HG03196 (cell line): ENCODE data around the gene KRTAP3-2.
"Not testable (repeated sequence)": the region's sequence is repeated elsewhere in the genome, so short reads cannot be mapped to it uniquely, and the experiment has no call there.

Experiments used
- ATAC-seq: cut with Tn5 transposase; IDR thresholded peaks from one replicate; pipeline ENCODE4 v1.9.1; 2021; ENCODE audit not compliant: unreplicated experiment

The KRTAP3-2 gene

DNA sequence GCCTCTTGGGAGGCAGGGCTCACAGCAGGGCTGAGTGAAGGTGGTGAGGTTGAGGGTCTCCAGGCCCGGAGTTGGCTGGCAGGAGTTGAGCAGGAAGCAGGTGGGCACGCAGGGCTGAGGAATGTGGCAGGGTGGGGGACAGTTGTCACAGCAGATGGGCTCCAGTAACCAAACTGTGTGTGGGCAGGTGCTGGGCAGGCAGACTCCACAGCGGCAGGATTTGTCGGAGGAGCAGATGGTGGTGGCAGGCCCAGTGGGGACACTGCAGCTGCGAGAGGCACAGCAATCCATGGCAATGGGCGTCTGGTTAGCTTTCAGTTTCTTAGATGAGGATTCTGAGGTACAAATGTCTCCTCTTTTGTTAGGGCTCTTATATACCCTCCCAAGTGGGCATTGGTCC is at the start of gene KRTAP3-2:
KRTAP3-2 (minus strand) TSS at position 344 of the 400 bp plus-strand sequence; CDS start at position 291, 53 bp downstream.
- ATAC-seq: not testable (repeated sequence)

DNA sequence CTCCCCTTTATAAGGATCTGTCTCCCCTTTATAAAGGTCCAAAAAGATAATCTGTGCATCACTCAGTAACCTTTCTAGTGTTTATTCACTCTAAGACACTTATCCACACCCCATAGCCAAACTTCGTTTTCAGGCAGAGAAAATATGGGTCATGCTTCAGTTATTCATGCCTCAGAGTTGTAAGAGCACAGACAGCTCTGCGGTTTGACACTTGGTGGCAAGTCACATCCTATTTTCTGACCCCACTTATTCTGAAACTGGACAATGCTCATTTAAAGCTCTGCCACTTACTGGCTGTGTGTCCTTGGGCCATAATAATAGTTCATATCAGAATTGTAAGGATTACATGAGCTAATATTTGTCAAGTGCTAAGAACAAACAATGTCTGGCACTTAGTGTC is 49.4 kb upstream of the KRTAP3-2 start:
- no peak for ATAC-seq

DNA sequence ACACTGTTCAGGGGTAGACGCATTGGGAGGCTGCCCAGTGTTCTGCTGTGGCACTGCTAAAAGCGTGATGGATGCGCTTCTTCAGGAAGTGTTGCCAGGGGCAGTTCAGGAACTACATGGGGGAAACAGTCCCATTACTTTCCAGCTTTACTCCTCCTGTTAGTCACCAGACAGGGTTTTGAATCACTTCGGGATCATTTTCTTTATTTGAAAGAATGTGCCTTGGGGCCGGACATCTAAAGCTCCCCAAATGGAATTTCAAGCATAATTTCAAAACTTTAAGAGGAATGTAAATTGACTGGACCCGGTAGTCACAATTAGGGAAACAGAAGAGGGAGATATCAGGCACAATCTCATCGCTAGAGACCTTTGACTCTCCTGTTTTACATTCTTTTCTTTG is 48.7 kb upstream of the KRTAP3-2 start:
- no peak for ATAC-seq

DNA sequence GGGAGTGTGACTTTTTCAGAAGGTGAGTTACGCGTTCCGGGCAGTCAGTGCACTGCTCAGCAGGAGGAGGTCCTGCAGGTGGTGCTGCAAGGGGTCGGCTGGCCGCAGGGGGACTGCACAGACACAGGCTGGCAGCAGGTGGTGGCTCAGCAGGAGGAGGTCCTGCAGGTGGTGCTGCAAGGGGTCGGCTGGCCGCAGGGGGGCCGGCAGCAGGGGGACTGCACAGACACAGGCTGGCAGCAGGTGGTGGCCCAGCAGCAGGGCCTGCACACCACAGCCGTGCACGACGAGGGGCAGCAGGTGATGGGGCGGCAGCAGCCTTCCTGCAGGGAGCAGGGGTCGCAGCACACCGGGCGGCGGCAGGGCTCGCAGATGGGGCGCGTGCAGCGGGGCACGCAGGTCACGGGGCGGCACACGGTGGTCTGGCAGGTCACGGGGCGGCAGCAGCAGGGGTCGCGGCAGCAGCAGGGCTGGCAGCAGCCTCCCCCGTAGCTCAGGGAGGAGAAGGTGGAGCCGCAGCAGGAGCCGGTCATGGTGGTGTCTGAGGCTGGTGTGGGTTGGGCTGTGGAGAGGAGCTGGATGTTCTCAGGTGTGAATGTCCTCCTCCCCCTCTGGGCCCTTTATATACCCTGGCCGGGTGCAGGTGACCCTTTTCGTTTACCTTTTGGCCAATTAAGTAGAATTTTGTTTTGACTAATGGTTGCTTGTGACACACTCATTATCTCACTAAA is 47.2 kb upstream of the KRTAP3-2 start, which contains the start of gene KRTAP2-1:
KRTAP2-1 (minus strand) TSS at position 582 of the 731 bp plus-strand sequence; CDS start at position 533, 49 bp downstream.
- not testable (repeated sequence) for ATAC-seq

DNA sequence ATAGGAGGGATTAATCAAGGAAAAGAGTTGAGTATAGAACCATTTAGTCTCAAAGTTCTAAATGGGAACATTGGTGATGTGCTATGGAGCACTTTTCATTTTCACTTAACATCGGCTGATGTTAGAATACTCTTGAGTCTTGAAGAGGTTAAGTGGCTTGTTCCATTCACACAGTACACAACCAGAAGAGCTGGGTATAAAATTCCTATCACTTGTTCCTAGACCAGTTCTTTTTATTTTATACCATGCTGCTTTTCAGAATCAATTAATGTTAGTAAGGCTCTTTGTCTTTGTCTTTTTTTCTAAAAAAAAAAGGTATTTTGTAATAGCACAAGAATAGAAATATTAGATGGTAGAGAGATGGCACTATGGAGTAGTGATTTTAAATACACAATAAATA is 43.2 kb upstream of the KRTAP3-2 start:
- ATAC-seq: no peak

DNA sequence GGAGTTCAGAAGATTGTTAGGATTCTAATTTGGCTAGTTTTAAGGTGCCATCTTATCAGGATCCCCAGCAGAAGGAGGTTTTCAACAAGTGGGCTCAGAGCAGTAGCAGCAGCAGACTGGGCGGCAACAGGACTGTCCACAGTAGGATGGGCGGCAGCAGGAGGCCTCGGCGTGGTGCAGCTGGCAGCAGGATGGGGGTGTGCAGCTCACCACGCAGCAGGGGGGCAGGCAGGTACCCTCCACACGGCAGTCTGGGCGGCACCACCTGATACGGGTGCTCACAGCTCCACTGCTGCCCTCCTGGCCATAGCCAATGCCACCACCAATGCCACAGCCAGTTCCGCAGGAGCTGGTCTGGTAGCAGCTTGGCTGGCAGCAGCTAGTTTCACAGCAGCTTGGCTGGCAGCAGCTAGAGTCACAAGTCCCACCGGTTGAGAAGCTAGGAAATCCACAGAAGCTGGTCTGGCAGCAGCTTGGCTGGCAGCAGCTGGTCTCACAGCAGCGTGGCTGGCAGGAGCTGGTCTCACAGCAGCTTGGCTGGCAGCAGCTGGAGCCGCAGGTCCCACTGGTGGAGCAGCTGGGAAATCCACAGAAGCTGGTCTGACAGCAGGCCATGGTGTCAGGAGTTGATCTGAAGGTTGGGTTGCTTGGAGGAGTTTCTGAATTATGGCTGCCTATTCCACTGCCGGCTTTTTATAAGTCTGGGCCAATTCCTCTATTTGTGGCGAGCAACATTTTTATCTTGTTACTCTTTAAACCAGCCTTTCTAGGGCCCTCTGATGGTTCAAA is 41.3 kb upstream of the KRTAP3-2 start, which contains the start of gene KRTAP1-1:
KRTAP1-1 (minus strand) TSS at position 668 of the 789 bp plus-strand sequence; CDS start at position 615, 53 bp downstream.
- ATAC-seq: not testable (repeated sequence)

DNA sequence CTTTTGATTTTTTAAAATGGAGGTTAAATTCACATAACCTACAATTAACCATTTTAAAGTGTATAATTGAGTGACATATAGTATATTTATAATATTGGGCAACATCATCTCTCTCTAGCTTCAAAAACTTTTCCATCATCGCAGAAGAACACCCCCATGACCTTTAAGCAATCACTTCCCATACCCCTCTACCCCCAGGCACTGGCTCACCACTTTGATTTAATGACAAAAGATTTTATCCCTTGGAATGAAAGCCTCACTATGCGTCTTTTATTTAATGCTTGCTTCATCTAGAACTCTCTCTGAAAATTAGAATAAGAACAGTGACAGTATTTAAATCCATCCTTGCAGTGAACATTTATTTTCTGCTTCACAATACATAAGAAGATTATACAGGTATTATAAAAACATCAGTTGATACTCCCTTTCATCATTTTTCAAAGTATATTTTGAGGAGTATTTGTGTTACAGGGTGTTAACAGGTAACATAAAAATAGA is 38.2 kb upstream of the KRTAP3-2 start:
- no peak for ATAC-seq

DNA sequence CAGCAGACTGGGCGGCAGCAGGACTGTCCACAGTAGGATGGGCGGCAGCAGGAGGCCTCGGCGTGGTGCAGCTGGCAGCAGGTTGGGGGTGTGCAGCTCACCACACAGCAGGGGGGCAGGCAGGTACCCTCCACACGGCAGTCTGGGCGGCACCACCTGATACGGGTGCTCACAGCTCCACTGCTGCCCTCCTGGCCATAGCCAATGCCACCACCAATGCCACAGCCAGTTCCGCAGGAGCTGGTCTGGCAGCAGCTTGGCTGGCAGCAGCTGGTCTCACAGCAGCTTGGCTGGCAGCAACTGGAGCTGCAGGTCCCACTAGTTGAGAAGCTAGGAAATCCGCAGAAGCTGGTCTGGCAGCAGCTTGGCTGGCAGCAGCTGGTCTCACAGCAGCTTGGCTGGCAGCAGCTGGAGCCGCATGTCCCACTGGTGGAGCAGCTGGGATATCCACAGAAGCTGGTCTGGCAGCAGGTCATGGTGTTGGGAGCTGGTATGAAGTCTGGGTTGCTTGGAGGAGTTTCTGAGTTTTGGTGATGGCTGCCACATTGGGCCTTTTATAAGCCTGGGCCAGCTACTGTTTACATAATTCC is 34.7 kb upstream of the KRTAP3-2 start, which contains the start of gene KRTAP1-3:
KRTAP1-3 (minus strand) TSS at position 529 of the 590 bp plus-strand sequence; CDS start at position 476, 53 bp downstream.
- ATAC-seq: not testable (repeated sequence)

DNA sequence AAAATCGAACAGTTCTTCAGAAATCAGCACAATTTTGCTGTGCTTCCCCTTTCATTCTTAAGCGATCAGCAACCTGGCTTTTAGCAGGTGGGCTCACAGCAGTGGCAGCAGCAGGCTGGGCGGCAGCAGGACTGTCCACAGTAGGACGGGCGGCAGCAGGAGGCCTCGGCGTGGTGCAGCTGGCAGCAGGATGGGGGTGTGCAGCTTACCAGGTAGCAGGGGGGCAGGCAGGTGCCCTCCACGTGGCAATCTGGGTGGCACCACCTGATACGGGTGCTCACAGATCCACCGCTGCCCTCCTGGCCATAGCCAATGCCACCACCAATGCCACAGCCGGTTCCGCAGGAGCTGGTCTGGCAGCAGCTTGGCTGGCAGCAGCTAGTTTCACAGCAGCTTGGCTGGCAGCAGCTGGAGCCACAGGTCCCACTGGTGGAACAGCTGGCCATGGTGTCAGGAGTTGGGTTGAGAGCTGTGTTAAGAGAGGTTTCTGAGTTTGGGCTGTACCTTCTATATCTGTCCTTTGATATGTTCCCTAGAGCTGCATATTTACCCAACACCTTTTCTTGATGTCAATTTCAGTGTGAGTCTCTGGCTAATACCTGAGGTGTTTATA is 30.0 kb upstream of the KRTAP3-2 start, which contains the start of gene KRTAP1-4:
KRTAP1-4 (minus strand) TSS at position 563 of the 613 bp plus-strand sequence; CDS start at position 446, 117 bp downstream.
- no peak for ATAC-seq

DNA sequence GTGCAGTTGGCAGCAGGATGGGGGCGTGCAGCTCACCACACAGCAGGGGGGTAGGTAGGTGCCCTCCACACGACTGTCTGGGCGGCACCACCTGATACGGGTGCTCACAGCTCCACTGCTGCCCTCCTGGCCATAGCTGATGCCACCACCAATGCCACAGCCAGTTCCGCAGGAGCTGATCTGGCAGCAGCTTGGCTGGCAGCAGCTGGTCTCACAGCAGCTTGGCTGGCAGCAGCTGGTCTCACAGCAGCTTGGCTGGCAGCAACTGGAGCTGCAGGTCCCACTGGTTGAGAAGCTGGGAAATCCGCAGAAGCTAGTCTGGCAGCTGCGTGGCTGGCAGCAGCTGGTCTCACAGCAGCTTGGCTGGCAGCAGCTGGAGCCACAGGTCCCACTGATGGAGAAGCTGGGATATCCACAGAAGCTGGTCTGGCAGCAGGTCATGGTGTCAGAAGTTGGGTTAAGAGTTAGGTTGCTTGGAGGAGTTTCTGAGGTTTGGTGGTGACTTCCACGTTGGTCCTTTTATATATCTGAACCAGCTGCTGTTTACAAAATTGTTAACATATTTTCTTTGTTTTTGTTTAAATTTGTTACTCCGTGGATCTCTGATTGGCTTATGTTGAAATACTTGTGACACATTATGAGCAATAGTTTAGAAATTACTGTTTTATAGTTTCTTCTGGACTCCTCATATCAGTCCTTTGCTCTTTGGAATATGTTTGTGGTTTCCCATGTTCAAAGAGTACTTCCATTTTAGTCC is 27.2 kb upstream of the KRTAP3-2 start, which contains the start of gene KRTAP1-5:
KRTAP1-5 (minus strand) TSS at position 494 of the 757 bp plus-strand sequence; CDS start at position 441, 53 bp downstream.
- no peak for ATAC-seq

DNA sequence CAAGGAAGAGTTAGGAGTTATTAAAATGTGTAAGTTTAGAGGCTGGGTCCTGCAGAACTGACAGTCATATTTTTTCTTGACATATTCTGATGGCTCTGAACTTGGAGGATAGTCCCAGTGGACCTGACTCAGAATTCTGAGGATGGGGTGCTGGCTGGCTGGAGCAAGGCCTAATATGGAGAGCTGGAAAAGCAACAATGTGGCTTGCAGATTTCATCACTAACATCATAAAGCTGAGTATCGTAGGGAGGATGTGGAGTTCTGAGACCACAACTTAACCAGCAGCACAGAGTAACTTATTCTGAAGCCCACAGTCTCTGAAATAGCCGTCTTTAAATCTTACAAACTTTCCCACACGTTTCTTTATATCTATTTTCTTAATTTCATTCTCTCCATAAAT is 25.0 kb upstream of the KRTAP3-2 start:
- no peak for ATAC-seq

DNA sequence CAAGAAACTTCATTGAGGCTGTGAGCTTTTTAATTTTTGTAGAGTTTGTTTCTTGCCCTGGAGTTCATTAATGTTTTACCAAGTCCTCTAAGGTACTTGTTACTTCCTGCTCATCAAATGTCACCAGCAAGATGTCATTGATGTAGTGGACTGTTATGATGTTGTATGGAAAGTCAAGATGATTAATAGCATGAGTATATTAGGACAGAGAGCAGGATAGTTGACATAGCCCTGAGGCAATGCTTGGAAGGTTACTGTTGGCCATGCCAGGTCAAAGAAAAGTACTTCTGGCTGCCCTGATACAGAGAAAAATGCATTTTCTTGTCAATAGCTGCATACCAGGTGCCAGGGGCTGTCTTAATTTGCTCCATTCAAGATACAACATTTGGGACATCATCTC is 20.6 kb upstream of the KRTAP3-2 start:
- no peak for ATAC-seq

DNA sequence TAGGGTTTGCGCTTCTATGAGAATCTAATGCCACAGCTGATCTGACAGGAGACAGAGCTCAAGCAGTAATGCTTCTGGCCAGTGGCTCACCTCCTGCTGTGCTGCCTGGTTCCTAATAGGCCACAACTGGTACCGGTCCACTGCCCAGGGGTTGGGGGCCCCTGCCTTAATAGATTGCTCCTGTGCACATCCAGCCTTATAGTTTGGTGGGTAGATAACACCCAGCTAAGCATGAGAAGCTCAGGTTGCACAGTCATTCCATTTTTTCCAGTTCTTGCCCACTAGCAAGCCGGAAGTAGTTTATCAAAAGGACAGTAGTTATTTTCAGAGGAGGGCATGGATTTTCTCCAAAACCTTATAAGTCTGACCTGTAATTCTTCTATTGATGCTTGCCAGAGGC is 19.7 kb upstream of the KRTAP3-2 start:
- no peak for ATAC-seq

DNA sequence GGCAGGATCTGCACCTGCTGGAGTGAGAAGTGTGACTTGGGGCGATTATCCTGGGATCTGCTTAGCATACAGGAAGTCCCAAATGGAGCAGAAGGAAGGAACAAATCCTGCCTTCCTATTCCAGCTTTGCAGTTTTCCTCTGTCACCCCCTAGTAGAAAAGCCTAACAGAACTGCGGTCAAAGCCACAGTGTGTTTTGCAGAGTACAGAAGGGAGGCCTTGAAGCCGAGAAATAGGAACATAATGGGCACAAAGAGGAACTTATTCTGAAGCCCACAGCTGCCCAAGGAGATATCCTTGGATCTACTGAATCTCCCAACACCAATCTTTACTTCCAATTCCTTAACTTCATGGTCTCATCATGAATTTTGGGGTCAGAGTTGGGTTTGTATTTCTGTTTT is 18.8 kb upstream of the KRTAP3-2 start:
- no peak for ATAC-seq

DNA sequence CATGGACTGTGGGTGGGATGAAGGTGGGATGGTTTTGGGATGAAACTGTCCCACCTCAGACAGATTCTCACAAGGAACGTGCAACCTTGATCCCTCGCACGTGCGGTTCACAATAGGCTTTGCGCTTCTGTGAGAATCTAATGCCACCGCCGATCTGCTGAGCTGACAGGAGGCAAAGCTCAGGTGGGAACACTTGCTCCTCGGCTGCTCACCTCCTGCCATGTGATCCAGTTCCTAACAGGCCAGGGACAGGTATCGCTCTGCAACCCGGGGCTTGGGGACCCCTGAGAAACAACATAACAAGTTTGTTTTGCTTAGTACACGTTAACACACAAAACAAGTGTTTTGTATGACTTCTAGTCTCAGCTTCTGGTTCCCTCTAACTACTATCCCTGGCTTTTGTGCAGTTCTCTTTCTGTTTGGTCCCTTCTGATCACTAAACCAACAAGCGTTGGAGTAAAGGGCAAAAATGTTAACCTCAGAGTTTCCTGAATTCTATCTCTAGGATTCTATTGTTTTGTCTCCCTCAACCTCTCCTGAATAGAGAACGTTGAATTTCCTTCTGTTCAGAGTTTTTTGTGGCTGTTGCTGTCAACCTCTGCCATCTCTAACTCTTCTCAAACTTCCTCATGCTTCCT is 17.0 kb upstream of the KRTAP3-2 start:
- no peak for ATAC-seq

DNA sequence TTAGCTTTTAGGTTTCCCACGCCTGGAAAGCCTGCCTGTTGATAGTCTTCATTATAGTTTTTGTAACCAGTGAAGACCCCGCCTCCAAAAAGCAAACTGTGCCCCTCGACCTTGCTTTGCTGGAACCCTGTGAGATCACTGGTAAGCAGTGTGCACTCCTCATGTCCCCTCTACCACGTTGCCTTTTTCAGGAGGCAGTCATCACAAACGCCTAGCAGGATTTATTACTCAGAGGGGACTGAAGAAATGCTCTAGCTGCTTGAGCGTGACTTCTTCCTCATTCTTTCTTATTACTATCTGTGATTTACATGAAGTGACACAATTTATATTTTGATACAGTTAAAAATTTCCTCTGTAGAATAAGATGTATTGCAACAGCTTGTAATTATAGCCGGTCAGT is 15.7 kb upstream of the KRTAP3-2 start:
- no peak for ATAC-seq

DNA sequence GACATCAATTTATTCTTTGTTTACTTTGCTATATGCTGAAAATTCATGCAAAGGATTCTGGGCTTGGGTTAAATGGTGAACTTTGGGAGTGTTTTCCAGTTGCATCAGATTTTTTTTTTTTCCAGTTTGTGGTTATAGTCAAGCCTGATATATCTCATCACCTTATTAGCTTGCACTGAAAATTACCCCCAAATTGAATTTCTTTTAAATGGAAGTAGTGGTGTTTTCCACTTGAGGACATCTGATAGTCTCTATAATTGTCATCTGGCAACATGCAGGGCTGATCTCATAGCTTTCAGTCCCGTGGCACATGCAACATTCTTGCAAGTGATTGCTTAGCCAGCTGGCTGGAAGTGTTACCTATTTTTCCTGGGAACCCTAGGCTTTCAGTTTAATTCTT is 13.9 kb upstream of the KRTAP3-2 start:
- ATAC-seq: no peak

DNA sequence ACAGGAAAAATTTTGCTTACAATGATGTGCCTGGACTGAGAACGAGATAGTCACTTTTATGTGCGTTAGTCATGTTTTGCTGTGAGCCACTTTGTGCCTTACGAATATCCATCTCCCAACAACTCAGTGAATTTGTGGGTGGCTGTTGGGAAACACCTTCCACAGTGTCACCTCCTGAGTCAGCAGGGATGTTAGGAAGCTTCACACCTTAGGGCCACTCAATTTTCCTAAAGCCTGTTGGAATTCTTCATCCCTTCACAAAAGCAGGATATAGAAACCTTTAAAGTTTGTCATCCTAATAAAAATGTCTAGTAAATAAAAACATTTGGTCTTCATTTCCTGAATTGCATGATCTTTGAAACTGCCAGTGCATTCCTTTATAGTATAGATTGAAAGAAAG is 13.5 kb upstream of the KRTAP3-2 start:
- no peak for ATAC-seq
